Stimulated activated CD4-positive, alpha-beta T cell treated with anti-CD3 and anti-CD28 coated beads, Interleukin-4, amount 100 ng/mL, for 24 hours (primary cell): Measurements from ENCODE around the gene PKD1.
A peak's percentile ranks its signal among the peaks of the same experiment; 100 is the strongest.
"Not testable (repeated sequence)": the region's sequence is repeated elsewhere in the genome, so short reads cannot be mapped to it uniquely, and the experiment has no call there.

ENCODE experiments used
- DNase-seq: peaks from one replicate; pipeline ENCODE4 v3.0.0-alpha.2; 2020

PKD1 gene

GRCh38 chr16:2122934-2123683 is 12.6 kb downstream of the PKD1 start:
- DNase-seq = not testable (repeated sequence)

- DNase-seq = no peak
These were observed 13.3 kb downstream of the PKD1 start for GRCh38 chr16:2122429-2122828.

- DNase-seq = no peak
These were observed 13.8 kb downstream of the PKD1 start for GRCh38 chr16:2121853-2122252.

DNA sequence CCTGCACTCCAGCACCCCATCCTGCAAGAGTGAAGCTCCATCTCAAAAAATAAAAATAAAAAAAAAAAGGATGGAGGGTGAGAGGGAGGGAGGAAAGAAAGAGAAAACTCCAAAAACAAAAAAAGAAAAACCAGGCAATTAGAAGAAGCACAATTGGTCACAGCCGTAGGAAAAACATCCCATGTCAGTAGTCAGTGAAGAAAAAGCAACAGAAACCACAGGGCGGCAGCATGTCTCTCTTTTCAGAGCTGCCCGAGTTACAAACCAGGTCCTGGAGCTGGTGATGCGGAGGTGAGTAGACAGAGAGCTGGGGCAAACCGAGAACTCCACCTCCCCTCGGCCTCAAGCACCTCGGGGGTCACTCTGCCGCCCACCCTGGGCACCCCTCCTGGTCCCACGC is 14.4 kb downstream of the PKD1 start:
- DNase-seq = peak; percentile 34

DNA sequence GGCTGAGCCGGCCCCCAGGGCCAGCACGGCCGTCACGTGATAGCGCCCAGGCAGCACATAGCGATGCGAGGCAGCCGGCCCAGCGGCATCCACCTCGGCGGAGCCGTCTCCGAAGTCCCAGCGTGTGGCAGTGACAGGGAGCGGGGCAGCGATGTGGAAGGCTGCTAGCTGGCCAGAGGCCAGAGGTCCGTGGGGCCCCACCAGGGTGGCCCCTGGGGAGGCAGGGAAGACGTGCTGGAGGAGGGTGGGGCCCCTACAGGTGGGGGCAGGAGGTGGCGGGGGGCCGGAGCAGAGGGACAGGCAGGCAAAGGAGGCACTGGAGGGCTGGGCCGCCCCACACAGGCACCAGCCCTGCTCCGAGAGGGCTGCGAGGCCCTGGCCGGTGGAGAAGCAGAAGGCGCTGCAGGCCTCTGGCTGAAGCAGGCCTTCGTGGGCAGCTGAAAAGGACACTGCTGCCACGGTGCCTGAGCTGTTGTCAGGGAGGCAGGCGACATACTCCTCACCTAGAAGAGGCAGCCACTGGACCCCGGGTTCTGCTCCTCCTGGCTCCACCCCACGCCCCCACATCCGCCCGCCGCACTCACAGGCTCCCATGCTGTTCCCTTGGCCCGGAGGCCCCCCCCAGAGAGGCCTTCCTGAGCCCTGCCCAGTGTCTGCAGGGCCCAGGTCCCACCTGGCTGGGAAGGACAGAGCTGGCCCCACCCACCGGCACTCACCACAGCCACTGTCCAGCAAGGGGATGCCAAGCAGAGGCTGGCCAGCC is 17.6 kb downstream of the PKD1 start:
- not testable (repeated sequence) for DNase-seq

GRCh38 chr16:2117341-2117740 is 18.4 kb downstream of the PKD1 start:
- not testable (repeated sequence) for DNase-seq

- not testable (repeated sequence) for DNase-seq
These were observed 19.3 kb downstream of the PKD1 start for GRCh38 chr16:2116428-2116827.

GRCh38 chr16:2115591-2115973 is 20.1 kb downstream of the PKD1 start:
- no peak for DNase-seq

GRCh38 chr16:2114885-2115590 is 20.7 kb downstream of the PKD1 start:
- DNase-seq = not testable (repeated sequence)

DNA sequence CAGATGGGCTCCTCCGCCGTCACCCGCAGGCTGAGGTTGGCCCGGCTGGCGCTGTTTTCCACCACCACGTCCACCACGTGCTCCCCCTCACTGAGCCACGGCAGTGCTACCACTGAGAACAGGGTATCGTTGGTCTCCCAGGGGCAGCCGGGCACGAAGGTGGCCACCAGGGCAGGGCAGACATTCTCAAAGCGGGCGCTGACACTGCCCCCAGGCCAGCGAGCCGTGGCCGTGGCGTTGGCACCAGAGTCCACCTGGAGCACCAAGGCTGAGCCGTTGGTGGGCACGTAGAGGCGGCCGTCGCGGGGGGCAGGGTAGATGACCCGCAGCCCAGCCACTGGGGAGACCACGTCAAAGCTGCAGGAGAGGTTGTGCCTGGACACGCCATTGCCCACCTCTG is 21.5 kb downstream of the PKD1 start:
- DNase-seq = not testable (repeated sequence)

- not testable (repeated sequence) for DNase-seq
These were observed 23.1 kb downstream of the PKD1 start for GRCh38 chr16:2112539-2113106.

DNA sequence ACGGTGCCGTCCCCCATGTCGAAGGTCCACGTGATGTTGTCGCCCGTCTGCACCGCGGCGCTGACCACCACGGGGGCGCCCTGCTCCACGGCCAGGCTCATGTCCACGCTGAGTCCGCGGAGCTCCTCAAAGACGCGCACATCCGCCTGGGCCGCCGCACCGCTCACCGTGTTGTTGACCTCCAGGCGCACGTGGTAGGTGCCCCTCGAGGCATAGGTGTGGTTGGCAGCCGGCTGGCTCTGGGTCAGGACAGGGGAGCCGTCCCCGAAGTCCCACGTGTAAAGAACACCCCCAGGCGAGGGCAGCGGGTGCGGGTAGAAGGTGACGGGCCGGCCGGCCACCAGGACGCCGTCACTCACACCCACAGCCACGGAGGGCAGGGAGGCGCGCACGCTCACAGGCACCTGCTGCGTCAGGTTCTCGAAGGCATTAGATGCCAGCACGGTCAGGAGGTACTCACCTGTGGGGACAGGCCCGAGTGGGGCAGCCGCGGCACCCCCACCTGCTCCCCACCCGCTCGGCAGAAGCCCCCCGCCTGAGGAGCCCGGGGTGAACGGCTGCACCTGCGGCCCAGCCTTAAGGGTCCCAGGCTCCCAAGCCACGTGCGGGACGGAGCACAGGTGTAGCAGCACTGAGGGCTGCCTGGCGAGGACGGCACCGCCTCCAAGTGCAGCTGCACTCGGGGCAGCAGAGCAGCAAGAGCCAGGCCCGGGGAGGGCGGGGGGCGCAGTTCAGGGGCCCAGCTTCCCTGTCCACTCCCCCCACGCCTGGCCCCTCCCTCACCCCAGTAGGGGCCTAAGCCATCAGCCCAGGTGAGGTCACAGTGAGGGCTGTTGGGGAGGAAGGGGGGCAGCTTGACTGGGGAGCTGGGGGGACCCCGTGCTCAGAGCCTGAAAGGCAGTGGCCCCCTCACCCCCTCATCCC is 24.0 kb downstream of the PKD1 start:
- DNase-seq = not testable (repeated sequence)

DNA sequence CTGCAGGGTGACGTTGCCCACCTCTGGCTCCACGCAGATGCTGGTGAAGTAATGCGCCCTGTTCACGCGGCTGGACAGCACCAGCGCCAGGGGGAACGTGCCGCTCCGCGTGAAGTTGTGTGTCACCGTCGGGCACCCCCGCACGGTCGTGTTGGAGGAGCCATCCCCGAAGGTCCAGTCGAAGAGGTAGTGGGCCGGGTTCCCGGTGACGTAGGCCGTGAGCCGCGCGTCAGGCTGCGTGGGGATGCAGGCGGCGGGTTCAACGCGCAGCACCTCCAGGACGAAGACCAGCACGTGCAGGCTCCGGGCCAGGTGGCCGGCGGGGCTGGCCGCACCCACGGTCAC is 24.7 kb downstream of the PKD1 start:
- DNase-seq = not testable (repeated sequence)

GRCh38 chr16:2110332-2111008 is 25.2 kb downstream of the PKD1 start:
- not testable (repeated sequence) for DNase-seq

DNA sequence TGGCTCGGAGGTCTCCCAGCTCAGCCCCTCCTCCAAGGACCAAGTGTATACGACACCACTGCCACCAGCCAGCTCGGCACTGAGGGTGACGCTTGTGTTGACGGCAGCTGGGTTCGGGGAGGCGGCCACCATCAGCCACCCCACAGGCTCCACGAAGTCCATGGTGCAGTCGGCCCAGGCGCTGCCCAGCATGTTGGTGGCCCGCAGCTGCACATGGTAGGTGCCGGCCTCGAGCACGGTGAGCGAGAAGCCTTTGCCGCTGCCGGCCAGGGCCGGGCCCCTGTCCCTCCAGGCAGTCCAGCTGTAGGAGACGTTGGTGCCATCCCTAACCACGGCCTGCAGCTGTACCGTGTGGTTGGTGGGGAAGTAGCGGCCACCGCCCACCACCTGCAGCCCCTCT is 25.8 kb downstream of the PKD1 start:
- DNase-seq = not testable (repeated sequence)

GRCh38 chr16:2109271-2109580 is 26.5 kb downstream of the PKD1 start:
- DNase-seq = not testable (repeated sequence)

DNA sequence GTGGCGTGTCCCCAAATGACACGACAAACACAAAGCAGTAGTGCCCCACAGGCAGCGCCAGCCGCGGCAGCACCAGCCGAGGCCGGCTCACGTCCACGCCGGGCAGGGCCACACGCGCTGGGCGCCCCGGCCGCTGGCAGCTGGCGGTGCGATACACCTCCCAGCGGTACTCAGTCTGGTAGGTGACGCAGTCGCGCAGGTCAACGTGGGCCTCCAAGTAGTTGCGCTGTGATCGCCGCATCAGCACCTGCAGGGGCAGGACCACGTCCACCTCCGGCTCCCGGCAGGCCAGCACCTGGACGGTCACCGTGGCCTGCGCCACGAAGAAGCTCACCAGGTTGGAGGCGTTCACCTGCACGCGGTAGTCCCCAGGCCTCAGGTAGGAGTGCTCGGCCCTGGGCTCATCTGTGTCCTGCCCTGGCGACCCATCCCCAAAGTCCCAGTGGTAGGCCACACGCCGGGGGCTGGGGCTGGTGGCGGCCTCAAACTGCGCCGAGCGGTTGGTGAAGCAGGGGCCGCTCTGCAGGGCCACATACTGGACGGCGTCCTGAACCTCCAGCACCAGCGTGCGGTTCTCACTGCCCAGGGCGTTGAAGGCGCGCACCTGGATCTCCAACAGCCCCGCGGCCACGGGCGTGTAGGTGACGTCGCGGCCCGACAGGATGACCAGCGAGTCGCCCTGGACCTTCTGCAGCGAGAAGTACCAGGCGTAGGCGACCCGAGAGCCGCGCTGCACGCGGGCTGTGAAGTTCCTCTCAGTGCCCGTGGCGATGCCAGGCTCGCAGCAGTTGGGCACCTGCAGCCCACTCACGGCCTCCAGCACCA is 27.0 kb downstream of the PKD1 start:
- DNase-seq = not testable (repeated sequence)

DNA sequence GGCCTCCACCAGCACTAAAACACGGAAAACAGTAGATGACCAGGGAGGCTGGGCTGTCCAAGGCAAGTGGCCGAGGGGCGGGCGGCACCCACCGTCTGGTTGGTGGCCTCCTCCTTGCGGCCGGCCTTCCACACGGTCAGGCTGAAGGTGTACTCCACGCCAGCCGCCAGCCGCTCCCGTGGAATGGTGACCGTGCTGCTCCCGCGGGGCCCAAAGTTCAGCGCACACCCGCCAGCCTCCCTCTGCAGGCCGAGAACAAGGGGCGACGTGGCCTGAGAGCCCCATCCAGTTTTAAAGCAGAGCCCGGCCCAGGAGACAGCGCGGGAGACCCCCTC is 27.9 kb downstream of the PKD1 start:
- DNase-seq = not testable (repeated sequence)

- not testable (repeated sequence) for DNase-seq
These were observed 28.4 kb downstream of the PKD1 start for GRCh38 chr16:2107121-2107790.

- DNase-seq = not testable (repeated sequence)
These were observed 29.5 kb downstream of the PKD1 start for GRCh38 chr16:2106211-2106610.
